HCT116 (cell line): ENCODE data around the gene KRTAP5-4. TPM values are rescaled to one million over a fixed set of nuclear protein-coding genes. Genes with fewer than 3 reads are reported as not detected.

Source experiments
- ATAC-seq: fragments of 200-7000 bp; cut with Tn5 transposase; 2 replicates; pipeline ENCODE4 v1.9.1; 2020; ENCODE audit warnings: mild to moderate bottlenecking, moderate library complexity
- BruUV-seq: library from RNA; stranded (reverse); fragments of 400-500 nt; replicated peaks from 2 replicates; lab custom pipeline; 2021; lab: Mats Ljungman, UMichigan
- CTCF ChIA-PET: fragments of 300-600 bp; sonication (Branson Sonifier 250); formaldehyde crosslinking; loops from one replicate; lab custom pipeline; 2021; ENCODE audit warnings: antibody characterized with exemption; lab: Charles Lee
- POLR2A ChIA-PET: fragments of 300-600, 350-600 bp; sonication (Branson Sonifier 250); formaldehyde crosslinking; loops from one replicate; lab custom pipeline; 2021; ENCODE audit warnings: antibody characterized with exemption; lab: Charles Lee
- RAD21 ChIA-PET, 2 experiments: fragments of 300-600 bp; sonication (Branson Sonifier 250); formaldehyde crosslinking; loops; one replicate each; lab custom pipeline; 2023; ENCODE audit warnings: low total read pairs in 2 of 2; ENCODE audit not compliant: uncharacterized antibody in 2 of 2, unreplicated experiment in 2 of 2, low non-redundant PET in 1 of 2; lab: Charles Lee
- DNase-seq: peaks from one replicate; pipeline ENCODE4 v3.0.0-alpha.2; 2010; ENCODE audit warnings: low read depth, low spot score
- H2AFZ ChIP-seq: fragments of 200-600 bp; shearing (Covaris generic), sonication (generic); 2 replicates; pipeline ENCODE4 v1.6.1; 2017; ENCODE audit warnings: low read depth, mixed run types, mixed read lengths, antibody characterized with exemption, low read length; ENCODE audit not compliant: poor library complexity, severe bottlenecking
- H3K27ac ChIP-seq: 2 replicates; pipeline ENCODE4 v1.5.1; 2012; ENCODE audit warnings: low read depth, low read length
- H3K27me3 ChIP-seq: fragments of 200-600 bp; sonication (generic); 2 replicates; pipeline ENCODE4 v1.6.1; 2016; ENCODE audit warnings: mixed run types, low read length, mixed read lengths; ENCODE audit not compliant: insufficient read depth
- H3K36me3 ChIP-seq, 2 experiments: fragments of 200-500 bp in 1 of 2; fragments of 200-600 bp in 1 of 2; sonication (Bioruptor generic) in 1 of 2; sonication (generic) in 1 of 2; 2 replicates each; pipeline versions ENCODE4 v1.5.1 to v1.6.1; 2014 to 2016; ENCODE audit warnings: low read length in 2 of 2, inconsistent platforms in 1 of 2, mixed read lengths in 1 of 2, mixed run types in 1 of 2; ENCODE audit not compliant: insufficient read depth in 2 of 2, control insufficient read depth in 1 of 2
- H3K4me1 ChIP-seq, 2 experiments: fragments of 200-600 bp in 1 of 2; sonication (generic) in 1 of 2; 2 replicates each; pipeline versions ENCODE4 v1.5.1 to v1.6.1; 2012 to 2017; ENCODE audit warnings: low read length in 2 of 2, inconsistent platforms in 1 of 2, mild to moderate bottlenecking in 1 of 2, mixed read lengths in 1 of 2, mixed run types in 1 of 2, moderate library complexity in 1 of 2; ENCODE audit not compliant: insufficient read depth in 2 of 2, control insufficient read depth in 1 of 2
- H3K4me2 ChIP-seq: fragments of 200-600 bp; sonication (generic); 2 replicates; pipeline ENCODE4 v1.6.1; 2017; ENCODE audit warnings: mixed run types, low read length, mixed read lengths
- H3K4me3 ChIP-seq, 2 experiments: fragments of 200-600 bp in 1 of 2; sonication (generic) in 1 of 2; replicated peaks in 1 of 2; 2 replicates each; pipeline ENCODE4 v1.5.1; 2011 to 2016; ENCODE audit warnings: low read length in 2 of 2, control low read depth in 1 of 2, low read depth in 1 of 2, mild to moderate bottlenecking in 1 of 2, mixed read lengths in 1 of 2, mixed run types in 1 of 2
- H3K79me2 ChIP-seq: fragments of 200-600 bp; sonication (generic); 2 replicates; pipeline ENCODE4 v1.6.1; 2017; ENCODE audit warnings: mild to moderate bottlenecking, mixed run types, low read length, moderate library complexity, mixed read lengths; ENCODE audit not compliant: insufficient read depth
- H3K9ac ChIP-seq: fragments of 200-600 bp; sonication (generic); 2 replicates; pipeline ENCODE4 v1.6.1; 2016; ENCODE audit warnings: low read length, mixed read lengths
- H3K9me2 ChIP-seq: fragments of 200-600 bp; sonication (generic), shearing (Covaris generic); 2 replicates; pipeline ENCODE4 v1.6.1; 2017; ENCODE audit warnings: mixed run types, mild to moderate bottlenecking, moderate library complexity; ENCODE audit not compliant: insufficient read depth
- H3K9me3 ChIP-seq, 2 experiments: fragments of 200-500 bp in 1 of 2; fragments of 200-600 bp in 1 of 2; sonication (Bioruptor generic) in 1 of 2; sonication (generic) in 1 of 2; 2 replicates each; pipeline ENCODE4 v1.6.1; 2014 to 2017; ENCODE audit warnings: low read length in 2 of 2, mixed read lengths in 2 of 2, inconsistent platforms in 1 of 2, low read depth in 1 of 2, mild to moderate bottlenecking in 1 of 2, mixed run types in 1 of 2, moderate library complexity in 1 of 2; ENCODE audit not compliant: control insufficient read depth in 1 of 2, insufficient read depth in 1 of 2
- H4K20me1 ChIP-seq: fragments of 200-600 bp; sonication (generic), shearing (Covaris generic); 2 replicates; pipeline ENCODE4 v1.6.1; 2017; ENCODE audit warnings: mixed run types, mild to moderate bottlenecking, moderate library complexity; ENCODE audit not compliant: insufficient read depth
- CBX3 ChIP-seq: IDR thresholded peaks from 2 replicates; pipeline ENCODE4 v1.6.1; 2012; ENCODE audit warnings: low read depth
- CEBPB ChIP-seq: IDR thresholded peaks from 2 replicates; pipeline ENCODE4 v1.6.1; 2012; ENCODE audit warnings: low read depth
- EGR1 ChIP-seq: IDR thresholded peaks from 2 replicates; pipeline ENCODE4 v1.6.1; 2012; ENCODE audit warnings: low read depth
- ELF1 ChIP-seq: IDR thresholded peaks from 2 replicates; pipeline ENCODE4 v1.6.1; 2012; ENCODE audit warnings: low read depth, borderline replicate concordance
- EZH2 ChIP-seq: fragments of 200-600 bp; sonication (generic); IDR thresholded peaks from 2 replicates; pipeline ENCODE4 v1.6.1; 2017; ENCODE audit warnings: antibody characterized with exemption, mixed run types
- EZH2phosphoT487 ChIP-seq: fragments of 200-600 bp; IDR thresholded peaks from 2 replicates; pipeline ENCODE4 v1.6.1; 2018; ENCODE audit warnings: antibody characterized with exemption, borderline replicate concordance
- FOSL1 ChIP-seq: IDR thresholded peaks from 2 replicates; pipeline ENCODE4 v1.6.1; 2012; ENCODE audit warnings: low read depth
- POLR2AphosphoS5 ChIP-seq: IDR thresholded peaks from 2 replicates; pipeline ENCODE4 v1.6.1; 2011; ENCODE audit warnings: mild to moderate bottlenecking, low read depth, low read length, moderate library complexity
- SIN3A ChIP-seq: IDR thresholded peaks from 2 replicates; pipeline ENCODE4 v1.6.1; 2012; ENCODE audit warnings: low read depth
- SP1 ChIP-seq: IDR thresholded peaks from 2 replicates; pipeline ENCODE4 v1.6.1; 2012; ENCODE audit warnings: low read depth
- SRF ChIP-seq: IDR thresholded peaks from 2 replicates; pipeline ENCODE4 v1.6.1; 2012; ENCODE audit warnings: low read depth
- TCF7L2 ChIP-seq: IDR thresholded peaks from 2 replicates; pipeline ENCODE4 v1.7.0; 2011; ENCODE audit warnings: borderline replicate concordance, inconsistent platforms; ENCODE audit not compliant: insufficient read depth, insufficient read length; ENCODE audit errors: extremely low read depth
- YY1 ChIP-seq: IDR thresholded peaks from 2 replicates; pipeline ENCODE4 v1.6.1; 2011; ENCODE audit warnings: low read length, low read depth, moderate library complexity, mild to moderate bottlenecking; ENCODE audit not compliant: insufficient replicate concordance; ENCODE audit errors: extremely low read depth
- ZFX ChIP-seq: fragments of 450-650 bp; IDR thresholded peaks from 2 replicates; pipeline ENCODE4 v1.6.1; 2017
- ZNF274 ChIP-seq: fragments of 200-500 bp; sonication (Bioruptor generic); IDR thresholded peaks from 2 replicates; pipeline ENCODE4 v1.6.1; 2014; ENCODE audit warnings: mild to moderate bottlenecking, low read depth, low read length, inconsistent platforms
- intact Hi-C: fragments of 100-400 bp; cut with micrococcal nuclease; formaldehyde crosslinking; loops from 2 replicates; pipeline ENCODE4 v1.10.0; 2022
- total RNA-seq: library from RNA; stranded (reverse); gene quantifications from one replicate; pipeline ENCODE4 v1.2.1, GENCODE V29; 2021; ENCODE audit not compliant: unreplicated experiment
- TF ChIP-seq, protein P1 (sequence below): IDR thresholded peaks from 2 replicates; pipeline ENCODE4 v1.6.1; 2011; ENCODE audit warnings: mild to moderate bottlenecking, low read length, moderate library complexity; ENCODE audit not compliant: insufficient replicate concordance; ENCODE audit errors: extremely low read depth
- TF ChIP-seq, protein P2 (sequence below), 3 experiments: fragments of 200-600 bp in 1 of 3; sonication (generic) in 1 of 3; IDR thresholded peaks in 2 of 3; conservative IDR thresholded peaks in 1 of 3; 2 replicates each; pipeline ENCODE4 v1.5.1; 2012 to 2017; ENCODE audit warnings: low read depth in 2 of 3, low read length in 2 of 3, antibody characterized with exemption in 1 of 3, borderline replicate concordance in 1 of 3, control low read depth in 1 of 3, mild to moderate bottlenecking in 1 of 3, mixed read lengths in 1 of 3, mixed run types in 1 of 3, moderate library complexity in 1 of 3; ENCODE audit not compliant: insufficient read depth in 1 of 3
- TF ChIP-seq, protein P3 (sequence below): IDR thresholded peaks from 2 replicates; pipeline ENCODE4 v1.6.1; 2012; ENCODE audit warnings: low read depth
- TF ChIP-seq, protein P4 (sequence below): IDR thresholded peaks from 2 replicates; pipeline ENCODE4 v1.6.1; 2012
- TF ChIP-seq, protein P5 (sequence below): IDR thresholded peaks from 2 replicates; pipeline ENCODE4 v1.6.1; 2012

Gene KRTAP5-4
- total RNA-seq, 1 experiment from 2014 or later = not detected

DNA sequence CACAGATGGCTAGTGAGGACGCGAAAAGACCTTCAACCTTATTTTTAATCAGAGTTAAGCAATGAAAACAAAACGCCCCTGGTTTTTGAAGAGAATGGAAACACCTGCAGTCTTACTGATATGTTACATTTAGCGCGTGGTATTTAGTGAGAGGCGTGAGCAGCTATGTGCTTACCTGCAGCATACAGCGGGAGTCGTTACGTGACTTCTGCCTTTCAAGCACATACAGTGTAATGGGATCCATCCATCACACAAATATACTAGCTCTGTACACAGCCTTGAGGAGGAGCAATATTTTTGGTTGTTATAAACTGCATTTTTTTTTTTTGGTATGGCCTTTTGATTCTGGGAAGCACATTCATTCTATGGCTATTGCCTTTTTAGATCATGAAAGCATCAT is 29.3 kb downstream of the KRTAP5-4 start:
- Histone ChIP-seq H3K9me2 (no peaks in the 10 kb centered on the region), H3K27me3 (peaks cover 17% of the 10 kb centered on the region; the same call in 1 of the 2 replicates), H3K4me2 (no peak overlapping the region), H3K27ac (no peak overlapping the region), H3K9me3 (no peaks in the 10 kb centered on the region), H2AFZ (no peak overlapping the region), H3K79me2 (no peaks in the 10 kb centered on the region), H3K36me3 (no peaks in the 10 kb centered on the region), H3K4me1 (peaks cover 0 to 3% of the 10 kb centered on the region in 2 experiments; a peak in 1 of 4 replicates), H3K9ac (no peak overlapping the region), H3K4me3 (no peak overlapping the region), H4K20me1 (no peaks in the 10 kb centered on the region)
- no TSS peak for BruUV-seq
- DNase-seq (no peak), ATAC-seq (no peak)
- TF ChIP-seq, protein P1, sequence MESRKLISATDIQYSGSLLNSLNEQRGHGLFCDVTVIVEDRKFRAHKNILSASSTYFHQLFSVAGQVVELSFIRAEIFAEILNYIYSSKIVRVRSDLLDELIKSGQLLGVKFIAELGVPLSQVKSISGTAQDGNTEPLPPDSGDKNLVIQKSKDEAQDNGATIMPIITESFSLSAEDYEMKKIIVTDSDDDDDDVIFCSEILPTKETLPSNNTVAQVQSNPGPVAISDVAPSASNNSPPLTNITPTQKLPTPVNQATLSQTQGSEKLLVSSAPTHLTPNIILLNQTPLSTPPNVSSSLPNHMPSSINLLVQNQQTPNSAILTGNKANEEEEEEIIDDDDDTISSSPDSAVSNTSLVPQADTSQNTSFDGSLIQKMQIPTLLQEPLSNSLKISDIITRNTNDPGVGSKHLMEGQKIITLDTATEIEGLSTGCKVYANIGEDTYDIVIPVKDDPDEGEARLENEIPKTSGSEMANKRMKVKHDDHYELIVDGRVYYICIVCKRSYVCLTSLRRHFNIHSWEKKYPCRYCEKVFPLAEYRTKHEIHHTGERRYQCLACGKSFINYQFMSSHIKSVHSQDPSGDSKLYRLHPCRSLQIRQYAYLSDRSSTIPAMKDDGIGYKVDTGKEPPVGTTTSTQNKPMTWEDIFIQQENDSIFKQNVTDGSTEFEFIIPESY = no peak
- TF ChIP-seq FOSL1 (no peak), SRF (no peak), TCF7L2 (no peak), EZH2 (no peak), ELF1 (no peak), YY1 (no peak), CBX3 (no peak), CEBPB (no peak), SP1 (no peak), ZNF274 (no peak), EGR1 (no peak), ZFX (no peak), SIN3A (no peak), POLR2AphosphoS5 (no peak), EZH2phosphoT487 (no peak)
- TF ChIP-seq, protein P2, sequence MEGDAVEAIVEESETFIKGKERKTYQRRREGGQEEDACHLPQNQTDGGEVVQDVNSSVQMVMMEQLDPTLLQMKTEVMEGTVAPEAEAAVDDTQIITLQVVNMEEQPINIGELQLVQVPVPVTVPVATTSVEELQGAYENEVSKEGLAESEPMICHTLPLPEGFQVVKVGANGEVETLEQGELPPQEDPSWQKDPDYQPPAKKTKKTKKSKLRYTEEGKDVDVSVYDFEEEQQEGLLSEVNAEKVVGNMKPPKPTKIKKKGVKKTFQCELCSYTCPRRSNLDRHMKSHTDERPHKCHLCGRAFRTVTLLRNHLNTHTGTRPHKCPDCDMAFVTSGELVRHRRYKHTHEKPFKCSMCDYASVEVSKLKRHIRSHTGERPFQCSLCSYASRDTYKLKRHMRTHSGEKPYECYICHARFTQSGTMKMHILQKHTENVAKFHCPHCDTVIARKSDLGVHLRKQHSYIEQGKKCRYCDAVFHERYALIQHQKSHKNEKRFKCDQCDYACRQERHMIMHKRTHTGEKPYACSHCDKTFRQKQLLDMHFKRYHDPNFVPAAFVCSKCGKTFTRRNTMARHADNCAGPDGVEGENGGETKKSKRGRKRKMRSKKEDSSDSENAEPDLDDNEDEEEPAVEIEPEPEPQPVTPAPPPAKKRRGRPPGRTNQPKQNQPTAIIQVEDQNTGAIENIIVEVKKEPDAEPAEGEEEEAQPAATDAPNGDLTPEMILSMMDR (IDR thresholded peaks at IDR 0.05 in 2 of 3, conservative IDR thresholded peaks at IDR 0.05 in 1 of 3; ENCODE audit: borderline replicate concordance in 1 of 3, insufficient read depth in 1 of 3, low read depth in 2 of 3, low read length in 2 of 3) = no peak
- TF ChIP-seq, protein P3, sequence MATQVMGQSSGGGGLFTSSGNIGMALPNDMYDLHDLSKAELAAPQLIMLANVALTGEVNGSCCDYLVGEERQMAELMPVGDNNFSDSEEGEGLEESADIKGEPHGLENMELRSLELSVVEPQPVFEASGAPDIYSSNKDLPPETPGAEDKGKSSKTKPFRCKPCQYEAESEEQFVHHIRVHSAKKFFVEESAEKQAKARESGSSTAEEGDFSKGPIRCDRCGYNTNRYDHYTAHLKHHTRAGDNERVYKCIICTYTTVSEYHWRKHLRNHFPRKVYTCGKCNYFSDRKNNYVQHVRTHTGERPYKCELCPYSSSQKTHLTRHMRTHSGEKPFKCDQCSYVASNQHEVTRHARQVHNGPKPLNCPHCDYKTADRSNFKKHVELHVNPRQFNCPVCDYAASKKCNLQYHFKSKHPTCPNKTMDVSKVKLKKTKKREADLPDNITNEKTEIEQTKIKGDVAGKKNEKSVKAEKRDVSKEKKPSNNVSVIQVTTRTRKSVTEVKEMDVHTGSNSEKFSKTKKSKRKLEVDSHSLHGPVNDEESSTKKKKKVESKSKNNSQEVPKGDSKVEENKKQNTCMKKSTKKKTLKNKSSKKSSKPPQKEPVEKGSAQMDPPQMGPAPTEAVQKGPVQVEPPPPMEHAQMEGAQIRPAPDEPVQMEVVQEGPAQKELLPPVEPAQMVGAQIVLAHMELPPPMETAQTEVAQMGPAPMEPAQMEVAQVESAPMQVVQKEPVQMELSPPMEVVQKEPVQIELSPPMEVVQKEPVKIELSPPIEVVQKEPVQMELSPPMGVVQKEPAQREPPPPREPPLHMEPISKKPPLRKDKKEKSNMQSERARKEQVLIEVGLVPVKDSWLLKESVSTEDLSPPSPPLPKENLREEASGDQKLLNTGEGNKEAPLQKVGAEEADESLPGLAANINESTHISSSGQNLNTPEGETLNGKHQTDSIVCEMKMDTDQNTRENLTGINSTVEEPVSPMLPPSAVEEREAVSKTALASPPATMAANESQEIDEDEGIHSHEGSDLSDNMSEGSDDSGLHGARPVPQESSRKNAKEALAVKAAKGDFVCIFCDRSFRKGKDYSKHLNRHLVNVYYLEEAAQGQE = no peak
- TF ChIP-seq, protein P4, sequence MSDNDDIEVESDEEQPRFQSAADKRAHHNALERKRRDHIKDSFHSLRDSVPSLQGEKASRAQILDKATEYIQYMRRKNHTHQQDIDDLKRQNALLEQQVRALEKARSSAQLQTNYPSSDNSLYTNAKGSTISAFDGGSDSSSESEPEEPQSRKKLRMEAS = no peak
- TF ChIP-seq, protein P5, sequence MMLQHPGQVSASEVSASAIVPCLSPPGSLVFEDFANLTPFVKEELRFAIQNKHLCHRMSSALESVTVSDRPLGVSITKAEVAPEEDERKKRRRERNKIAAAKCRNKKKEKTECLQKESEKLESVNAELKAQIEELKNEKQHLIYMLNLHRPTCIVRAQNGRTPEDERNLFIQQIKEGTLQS = no peak
- intact Hi-C loops = no loop called here
- CTCF ChIA-PET = no interaction called here
- RAD21 ChIA-PET = no interaction called here
- POLR2A ChIA-PET = no interaction called here
